ENCODE measurements around the gene HMGCL.
A peak's percentile ranks its signal among the peaks of the same experiment; 100 is the strongest.
"Not testable (repeated sequence)": the region's sequence is repeated elsewhere in the genome, so short reads cannot be mapped to it uniquely, and the experiment has no call there.

Gene HMGCL

DNA sequence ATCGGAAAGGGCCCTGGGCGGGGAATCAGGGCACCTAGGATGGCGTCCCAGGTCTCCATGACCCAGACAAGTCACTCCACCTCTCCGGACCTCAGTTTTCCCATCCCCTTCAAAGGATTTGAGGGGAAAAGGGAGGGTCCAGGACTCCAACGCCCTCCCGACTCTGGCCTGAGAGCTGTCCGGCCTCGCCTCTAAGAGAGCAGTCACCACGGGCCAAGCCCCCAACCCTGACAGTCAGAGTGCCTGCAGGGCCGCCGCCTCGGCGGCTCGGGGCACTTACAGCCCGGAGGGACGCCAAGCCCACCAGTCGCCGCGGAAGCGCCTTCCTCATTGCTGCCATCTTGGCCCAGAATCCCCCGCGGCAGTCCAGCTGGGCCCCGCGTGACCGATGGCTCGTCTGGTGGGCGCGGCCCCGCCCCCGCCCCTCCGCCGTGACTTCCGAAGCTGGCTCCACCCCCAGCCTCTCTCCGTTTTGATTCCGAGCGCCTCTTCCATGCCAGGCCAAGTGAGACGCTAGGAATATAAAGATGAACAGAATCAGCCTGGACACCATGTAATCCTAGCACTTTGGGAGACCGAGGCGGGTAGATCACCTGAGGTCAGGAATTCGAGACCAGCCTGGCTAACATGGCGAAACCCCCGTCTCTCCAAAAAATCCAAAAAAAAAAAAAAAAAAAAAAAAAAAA, at the start of gene HMGCL:
Gene HMGCL (minus strand): TSS at position 354 of the 686 bp plus-strand sequence. CDS start 14 bp downstream, at position 340.
- peak; percentile 81 for DNase-seq

DNA sequence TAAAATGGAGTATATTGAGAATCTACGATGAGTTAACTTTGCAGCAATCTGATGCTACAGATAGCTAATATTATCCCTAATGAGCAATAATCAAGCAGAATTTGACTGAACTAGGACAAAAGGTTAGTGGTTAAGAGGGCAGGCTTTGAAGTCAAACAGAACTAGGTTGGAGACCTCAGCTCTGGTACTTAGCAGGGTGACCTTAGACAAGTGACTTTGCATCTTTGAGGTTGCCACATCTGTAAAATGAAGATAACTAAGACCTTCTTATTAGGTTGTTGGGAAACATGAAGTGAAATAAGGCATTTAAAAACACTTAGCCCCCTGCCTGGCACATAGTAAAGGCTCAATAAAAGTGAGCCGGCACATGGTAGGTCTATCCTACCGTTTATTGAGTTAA, 47.2 kb upstream of the HMGCL start:
- DNase-seq = no peak

DNA sequence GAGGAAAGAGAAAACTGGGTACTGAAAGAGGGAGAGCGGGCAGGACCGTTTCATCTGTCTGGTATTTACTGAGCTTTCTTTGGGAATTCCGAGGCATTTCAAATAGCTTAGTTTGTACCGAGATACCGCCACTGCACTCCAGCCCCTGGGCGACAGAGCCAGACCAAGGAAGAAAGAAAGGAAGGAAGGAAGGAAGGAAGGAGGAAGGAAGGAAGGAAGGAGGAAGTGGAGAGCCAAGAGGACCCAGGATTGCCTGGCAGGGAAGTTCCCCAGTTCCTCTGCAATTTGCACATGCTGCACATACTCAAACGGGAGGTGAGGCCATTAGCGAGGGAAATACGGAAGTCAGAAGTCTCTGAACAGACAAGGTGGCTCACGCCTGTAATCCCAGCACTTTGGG, 43.8 kb upstream of the HMGCL start:
- DNase-seq = no peak

DNA sequence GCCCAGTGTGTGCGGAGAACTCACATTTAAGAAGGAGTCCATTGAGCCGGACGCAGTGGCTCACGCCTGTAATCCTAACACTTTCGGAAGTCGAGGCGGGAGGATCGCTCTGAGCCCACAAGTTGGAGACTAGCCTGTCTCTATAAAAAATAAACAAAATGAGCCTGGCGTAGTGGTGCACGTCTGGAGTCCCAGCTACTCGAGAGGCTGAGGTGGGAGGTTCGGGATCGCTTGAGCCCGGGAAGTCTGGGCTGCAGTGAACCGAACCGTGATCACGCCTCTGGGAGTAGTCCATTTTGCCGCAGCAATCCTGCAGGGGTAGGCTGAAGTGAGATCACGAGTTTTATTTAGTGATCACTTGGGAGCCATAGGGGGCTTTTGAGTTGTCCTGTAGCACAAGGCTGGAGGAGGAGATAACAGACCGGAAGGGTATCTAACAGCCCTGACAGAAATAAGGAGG, 43.4 kb upstream of the HMGCL start:
- no peak for DNase-seq

DNA sequence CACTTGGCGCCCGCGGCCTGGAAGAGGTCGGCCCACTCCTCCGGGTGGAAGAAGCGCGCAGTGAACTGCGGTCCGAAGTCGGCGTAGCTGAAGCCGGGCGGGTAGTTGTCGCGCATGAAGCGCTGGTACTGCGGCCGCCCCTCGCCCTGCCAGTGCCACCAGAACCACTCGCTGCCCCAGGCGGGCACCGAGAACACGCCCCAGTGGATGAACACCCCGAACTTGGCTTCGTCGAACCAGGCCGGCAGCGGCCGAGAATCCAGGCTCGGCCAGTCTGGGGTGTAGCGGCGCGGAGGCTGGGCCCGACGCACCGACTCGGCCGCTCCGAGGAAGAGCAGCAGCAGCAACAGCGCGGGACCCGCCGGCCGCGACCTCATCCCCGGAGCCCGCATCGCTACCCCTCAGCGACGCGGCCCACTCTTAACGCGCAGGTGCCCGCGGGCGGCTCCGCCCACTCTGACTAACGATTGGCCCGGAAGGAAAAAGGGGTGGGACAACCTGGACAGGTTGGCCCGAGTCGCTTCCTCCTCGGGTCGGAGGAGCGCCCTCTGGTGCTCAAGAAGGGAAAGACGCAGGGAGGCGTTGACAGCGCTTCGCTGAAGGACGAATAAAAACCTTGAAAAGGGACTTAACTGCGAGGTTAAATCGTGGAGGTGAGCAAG, 42.8 kb upstream of the HMGCL start, which contains the start of gene FUCA1:
Gene FUCA1 (minus strand): TSS at position 396 of the 662 bp plus-strand sequence. CDS start 4 bp downstream, at position 392.
- peak; percentile 89 for DNase-seq

DNA sequence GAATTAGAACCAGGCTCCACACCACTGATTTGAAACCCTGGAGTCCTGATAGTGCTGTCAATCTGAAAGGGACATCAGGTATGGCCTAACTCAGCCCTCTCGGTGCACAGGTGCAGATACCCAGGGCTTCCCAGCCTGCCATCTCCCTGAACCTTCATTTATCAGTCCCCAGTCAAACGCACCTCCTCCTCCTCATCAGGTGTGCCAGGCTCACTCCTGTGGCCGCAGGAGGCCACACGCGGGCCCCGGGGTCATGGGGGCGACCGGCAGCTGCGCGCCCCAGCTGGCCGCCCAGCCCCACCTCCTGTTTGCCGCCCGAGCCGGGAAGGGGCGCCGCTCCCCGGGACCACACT, 42.3 kb upstream of the HMGCL start:
- DNase-seq = no peak

DNA sequence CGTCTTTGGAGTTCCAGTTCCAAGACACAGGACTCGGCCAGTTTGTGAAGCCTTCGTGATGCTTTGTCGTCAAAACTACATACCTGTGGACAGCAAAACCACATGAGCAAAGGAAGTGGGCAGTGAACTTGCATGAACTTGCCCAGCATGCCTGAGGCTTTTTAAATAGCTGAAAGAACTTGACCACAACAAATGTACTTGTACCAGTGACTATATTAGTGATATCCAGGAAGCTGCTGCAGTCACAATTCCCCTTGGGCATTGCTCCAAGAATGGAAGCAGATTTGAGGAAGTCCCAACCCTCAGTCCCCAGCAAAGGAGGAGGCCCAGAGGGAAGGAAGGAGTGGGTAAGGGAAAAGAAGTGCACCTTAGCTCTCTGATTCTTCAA, 40.3 kb upstream of the HMGCL start:
- DNase-seq = no peak

DNA sequence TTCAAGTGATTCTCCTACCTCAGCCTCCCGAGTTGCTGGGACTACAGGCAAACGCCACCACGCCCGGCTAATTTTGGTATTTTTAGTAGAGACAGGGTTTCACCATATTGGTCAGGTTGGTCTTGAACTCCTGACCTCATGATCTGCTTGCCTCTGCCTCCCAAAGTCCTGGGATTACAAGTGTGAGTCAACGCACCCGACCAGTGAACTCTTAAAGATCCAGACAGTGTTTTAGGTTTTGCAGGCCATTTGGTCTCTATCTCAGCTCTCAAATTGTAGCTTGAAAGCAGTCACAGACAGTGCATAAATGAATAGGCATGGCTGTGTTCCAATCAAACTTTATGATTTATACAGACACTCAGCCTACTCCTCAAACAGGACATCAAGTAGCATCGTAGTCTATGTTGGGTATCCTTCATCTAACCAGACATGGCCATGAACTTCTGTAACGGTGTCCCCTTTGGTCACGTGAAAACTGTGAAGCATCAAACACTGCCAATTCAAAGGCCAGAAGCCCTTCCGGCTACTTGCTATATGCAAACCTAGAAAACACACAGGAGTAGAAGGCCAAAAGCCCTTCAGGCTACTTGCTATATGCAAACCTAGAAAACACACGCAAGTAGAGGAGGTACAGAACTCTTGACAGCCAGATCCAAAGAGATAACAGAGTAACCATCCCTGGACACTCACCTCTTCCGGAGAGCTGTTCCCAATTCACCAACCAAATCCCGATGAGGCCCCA, 39.7 kb upstream of the HMGCL start:
- no peak for DNase-seq

DNA sequence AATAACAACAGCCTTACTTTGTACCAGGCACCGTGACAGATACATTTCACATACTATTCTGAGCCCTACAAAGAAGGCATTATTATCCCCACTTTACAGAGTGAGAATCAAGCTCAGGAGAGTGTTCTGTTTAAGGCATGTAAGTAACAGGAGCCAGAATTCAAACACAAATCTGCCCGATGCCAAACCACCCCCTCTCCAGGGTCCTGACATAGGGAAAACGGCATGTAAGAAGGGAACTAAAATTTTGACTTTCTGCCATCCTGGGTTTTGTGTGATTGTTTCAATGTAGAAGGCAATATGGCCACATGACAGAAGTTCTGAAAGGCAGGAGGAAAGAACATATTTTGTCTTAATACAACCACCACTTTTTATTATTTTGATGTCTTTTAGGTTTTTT, 37.4 kb upstream of the HMGCL start:
- DNase-seq = no peak

DNA sequence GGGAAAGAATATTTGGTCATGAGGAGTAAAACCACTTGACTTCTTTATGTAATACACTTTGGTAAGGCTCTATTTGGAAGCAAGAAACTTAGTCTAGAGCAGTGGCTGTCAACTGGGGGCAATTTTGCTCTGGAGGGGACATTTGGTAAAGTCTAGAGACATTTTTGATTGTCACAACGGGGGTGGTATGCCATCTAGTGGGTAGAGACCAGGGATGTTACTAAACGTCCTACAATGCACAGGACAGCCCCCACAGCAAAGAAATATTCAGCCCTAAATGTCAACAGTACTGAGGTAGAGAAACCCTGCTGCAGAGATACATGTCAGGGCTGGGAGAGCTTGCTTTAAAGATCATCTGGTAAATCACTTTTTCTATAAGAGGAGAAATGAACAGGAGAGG, 29.3 kb upstream of the HMGCL start:
- no peak for DNase-seq

DNA sequence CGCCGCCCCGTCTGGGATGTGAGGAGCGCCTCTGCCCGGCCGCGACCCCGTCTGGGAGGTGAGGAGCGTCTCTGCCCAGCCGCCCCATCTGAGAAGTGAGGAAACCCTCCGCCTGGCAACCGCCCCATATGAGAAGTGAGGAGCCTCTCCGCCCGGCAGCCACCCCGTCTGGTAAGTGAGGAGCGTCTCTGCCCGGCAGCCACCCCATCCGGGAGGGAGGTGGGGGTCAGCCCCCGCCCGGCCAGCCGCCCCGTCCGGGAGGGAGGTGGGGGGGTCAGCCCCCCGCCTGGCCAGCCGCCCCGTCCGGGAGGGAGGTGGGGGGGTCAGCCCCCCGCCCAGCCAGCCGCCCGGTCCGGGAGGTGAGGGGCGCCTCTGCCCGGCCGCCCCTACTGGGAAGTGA, 27.9 kb upstream of the HMGCL start:
- not testable (repeated sequence) for DNase-seq

DNA sequence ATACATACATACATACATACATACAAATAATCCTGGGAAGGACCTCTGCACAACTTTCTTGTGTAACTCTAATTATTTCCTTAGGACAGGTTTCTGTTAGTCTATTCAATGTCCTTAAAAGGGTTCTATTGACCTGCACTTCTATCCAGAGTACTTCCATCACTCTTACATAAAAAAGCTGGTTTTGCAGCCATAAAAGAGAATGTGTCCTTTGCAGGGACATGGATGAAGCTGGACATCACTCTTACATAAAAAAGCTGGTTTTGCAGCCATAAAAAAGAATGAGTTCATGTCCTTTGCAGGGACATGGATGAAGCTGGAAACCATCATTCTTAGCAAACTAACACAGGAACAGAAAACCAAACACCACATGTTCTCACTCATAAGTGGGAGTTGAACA, 26.2 kb upstream of the HMGCL start:
- DNase-seq = not testable (repeated sequence)

DNA sequence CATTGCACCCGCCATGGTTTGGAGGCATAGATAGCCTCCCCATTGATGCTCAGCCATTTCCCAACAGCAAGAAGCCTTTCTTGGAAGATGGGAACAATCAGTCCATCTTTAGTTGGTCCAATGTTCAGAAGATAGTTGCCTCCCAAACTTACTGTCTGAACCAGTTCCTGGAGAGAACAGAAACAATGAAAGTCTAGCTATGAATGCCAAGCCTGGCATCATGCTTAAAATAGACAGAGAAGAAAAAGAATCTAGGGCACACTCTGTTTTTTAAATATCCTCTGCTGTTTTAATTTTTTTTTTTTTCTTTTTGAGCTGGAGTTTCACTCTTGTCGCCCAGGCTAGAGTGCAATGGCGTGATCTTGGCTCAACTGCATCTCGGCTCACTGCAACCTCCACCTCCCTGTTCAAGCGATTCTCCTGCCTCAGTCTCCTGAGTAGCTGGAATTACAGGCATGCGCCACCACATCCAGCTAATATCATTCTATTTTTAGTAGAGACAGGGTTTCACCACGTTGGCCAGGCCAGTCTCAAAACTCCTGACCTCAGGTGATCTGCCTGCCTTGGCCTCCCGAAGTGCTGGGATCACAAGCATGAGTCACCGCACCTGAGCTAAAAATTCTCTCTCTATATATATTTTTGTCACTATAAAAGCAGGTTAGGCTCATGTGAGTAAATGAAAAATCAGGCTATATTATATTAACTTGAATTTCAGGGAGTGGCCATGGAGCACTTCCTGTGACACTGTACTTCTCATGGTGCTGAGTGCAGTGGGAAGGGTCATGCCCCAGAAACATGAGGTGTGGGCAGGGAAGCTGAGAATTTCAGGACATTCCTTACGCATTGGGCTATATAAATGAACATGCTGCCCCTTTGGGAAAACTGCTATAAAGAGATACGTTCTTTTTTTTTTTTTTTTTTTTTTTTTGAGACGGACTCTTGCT, 23.7 kb upstream of the HMGCL start:
- DNase-seq = no peak

DNA sequence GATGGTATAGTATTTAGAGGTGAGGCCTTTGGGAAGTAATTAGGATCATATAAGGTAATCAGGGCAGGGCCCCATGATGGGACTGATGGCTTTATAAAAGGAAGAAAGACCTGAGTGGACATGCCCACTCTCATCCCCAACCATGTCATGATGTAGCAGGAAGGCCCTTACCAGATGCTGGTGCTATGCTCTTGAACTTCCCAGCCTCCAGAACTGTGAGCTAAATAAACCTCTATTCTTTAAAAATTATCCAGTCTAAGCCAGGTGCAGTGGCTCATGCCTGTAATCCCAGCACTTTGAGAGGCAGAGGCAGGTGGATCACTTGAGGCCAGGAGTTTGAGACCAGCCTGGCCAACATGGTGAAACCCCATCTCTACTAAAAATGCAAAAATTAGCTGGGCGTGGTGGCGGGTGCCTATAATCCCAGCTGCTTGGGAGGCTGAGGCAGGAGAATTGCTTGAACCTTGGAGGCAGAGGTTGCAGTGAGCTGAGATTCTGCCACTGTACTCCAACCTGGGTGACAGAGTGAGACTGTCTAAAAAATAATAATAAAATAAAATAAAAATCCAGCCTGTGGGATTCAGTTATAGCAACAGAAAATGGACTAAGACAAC, 22.4 kb upstream of the HMGCL start:
- DNase-seq = not testable (repeated sequence)

DNA sequence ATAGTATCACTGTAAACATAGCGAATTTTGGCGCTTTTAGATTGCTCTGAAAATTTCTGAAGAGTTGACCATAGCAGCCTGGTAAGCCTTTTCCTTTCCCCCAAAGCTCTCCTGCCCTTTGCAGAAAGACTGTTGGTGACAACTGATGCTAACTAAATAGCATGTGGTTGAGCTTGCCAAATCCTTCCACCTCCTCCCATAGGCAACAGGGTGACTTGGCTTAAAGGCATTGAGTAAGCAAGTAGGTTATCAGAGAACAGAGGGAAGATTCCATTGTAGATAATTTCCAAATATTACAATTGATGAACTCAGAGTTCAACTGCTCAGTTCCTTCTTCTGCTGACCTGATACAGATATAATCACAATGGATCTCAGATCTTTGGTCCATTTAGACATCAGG, 19.9 kb upstream of the HMGCL start:
- no peak for DNase-seq

DNA sequence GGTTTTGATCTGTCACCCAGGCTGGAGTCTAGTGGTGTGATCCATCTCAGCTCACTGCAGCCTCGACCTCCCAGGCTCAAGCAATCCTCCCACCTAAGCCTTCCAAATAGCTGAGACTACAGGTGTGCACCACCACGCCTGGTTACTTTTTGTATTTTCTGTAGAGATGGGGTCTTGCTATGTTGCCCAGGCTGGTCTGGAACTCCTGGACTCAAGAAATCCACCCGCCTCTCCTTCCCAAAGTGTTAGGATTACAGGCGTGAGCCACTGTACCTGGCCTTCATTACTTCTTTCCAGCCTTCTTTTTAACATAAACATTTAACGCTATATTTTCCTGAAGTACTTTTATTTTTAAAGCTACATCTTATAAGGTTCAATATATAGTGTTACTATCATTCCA, 18.4 kb upstream of the HMGCL start:
- DNase-seq = no peak

DNA sequence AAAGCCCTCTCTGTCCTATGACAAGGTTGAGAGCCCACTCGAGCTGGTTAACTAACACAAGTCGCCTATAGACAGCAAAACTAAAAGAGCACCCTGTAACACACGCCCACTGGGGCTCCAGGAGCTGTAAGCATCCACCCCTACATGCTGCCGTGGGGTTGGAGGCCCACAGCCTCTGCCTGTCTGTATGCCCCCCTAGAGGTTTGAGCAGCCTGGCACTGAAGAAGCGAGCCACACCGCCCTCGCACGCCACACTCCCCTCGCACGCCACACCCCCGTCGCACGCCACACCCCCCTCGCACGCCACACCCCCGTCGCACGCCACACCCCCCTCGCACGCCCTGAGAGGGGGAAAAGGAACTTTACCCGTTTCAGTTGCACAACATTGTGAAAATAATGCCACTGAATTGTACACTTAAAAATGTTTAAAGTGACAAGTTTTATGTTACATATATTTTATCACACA, 13.2 kb upstream of the HMGCL start:
- peak; percentile 9 for DNase-seq

DNA sequence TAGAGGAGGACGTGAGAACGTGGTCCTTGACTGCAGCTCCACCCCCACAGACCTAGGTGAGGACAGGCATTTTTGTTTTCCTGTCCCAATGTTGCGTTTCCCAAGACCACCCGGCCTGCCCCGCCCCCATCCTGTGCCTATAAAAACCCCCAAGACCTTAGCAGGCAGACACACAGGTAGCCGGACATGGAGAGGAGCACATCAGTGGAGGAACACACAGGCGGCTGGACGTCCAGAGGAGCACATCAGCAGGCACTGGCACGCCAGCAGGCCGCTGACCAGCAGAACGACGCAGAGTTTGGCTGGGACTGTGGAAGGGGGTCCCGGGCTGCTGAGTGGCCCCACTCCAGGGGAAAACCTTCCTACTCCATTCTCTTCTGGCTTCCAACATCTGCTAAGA, 12.7 kb upstream of the HMGCL start:
- DNase-seq = no peak

DNA sequence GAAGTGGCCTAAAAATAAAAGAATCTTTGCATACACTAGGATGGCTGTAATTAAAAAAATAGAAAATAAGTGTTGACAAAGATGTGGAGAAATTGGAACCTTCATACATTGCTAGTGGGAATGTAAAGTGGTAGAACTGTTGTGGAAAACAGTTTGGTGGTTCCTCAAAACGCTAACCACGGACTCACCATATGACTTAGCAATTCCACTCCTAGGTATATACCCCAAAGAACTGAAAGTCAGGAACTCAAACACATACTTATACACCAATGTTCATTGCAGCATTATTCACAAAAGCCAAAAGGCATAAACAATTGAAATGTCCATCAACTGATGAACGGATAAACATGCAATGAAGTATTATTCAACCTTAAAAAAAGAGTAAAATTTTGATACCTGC, 10.8 kb upstream of the HMGCL start:
- no peak for DNase-seq

DNA sequence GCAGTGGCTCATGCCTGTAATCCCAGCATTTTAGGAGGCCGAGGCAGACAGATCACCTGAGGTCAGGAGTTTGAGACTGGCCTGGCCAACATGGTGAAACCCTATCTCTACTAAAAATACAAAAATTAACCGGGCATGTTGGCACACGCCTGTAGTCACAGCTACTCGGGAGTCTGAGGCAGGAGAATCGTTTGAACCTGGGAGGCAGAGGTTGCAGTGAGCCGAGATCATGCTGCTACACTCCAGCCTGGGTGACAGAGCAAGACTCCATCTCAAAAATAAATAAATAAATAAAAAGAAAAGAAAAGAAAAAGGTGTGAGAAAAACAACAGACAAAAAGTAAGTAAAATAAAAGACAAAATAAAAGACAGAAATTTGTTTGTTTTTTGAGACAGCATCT, 8.9 kb upstream of the HMGCL start:
- not testable (repeated sequence) for DNase-seq

DNA sequence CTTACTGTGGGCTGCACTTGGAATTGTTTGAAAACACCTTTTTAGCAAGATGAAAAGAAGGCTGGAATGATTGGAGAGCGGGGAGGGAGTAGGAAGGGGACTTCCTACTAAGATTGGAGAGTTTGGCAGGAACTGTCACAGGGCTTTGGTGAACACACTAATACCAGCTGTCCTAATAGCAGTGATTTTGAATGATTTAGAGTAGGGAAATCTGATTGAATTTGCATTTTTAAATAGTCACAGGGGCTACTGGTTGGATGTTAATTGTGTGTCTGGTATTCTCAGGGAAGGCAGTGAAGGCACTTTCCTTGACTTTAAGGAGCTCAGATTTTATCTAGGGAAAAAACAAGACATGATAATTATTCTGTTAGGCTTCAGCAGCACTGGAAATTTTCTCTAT, 2.5 kb upstream of the HMGCL start:
- no peak for DNase-seq

DNA sequence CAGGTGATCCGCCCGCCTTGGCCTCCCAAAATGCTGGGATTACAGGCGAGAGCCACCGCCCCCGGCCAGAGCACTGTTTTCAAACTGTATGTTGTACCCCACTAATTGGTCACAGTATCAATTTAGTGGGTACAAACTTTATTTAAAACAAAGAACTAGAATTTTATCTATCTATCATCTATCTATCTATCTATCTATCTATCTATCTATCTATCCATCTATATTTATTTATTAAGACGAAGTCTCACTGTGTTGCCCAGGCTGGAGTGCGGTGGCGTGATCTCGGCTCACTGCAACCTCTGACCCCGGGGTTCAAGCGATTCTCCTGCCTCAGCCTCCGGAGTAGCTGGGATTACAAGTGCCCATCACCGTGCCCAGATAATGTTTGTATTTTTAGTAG, 1.4 kb upstream of the HMGCL start:
- not testable (repeated sequence) for DNase-seq
